GM06990 (cell line): ENCODE measurements around the gene SOCS3.

Source experiments
- DNase-seq: peaks from one replicate; pipeline ENCODE4 v3.0.0-alpha.2; 2011; ENCODE audit not compliant: insufficient read length; ENCODE audit errors: extremely low read depth
- H3K27me3 ChIP-seq: replicated peaks from 2 replicates; pipeline ENCODE4 v1.6.0; 2011; ENCODE audit warnings: low read length; ENCODE audit not compliant: control insufficient read depth, insufficient read depth
- H3K36me3 ChIP-seq: 2 replicates; pipeline ENCODE4 v1.5.1; 2011; ENCODE audit warnings: low read length; ENCODE audit not compliant: control insufficient read depth, insufficient read depth
- H3K4me3 ChIP-seq: replicated peaks from 2 replicates; pipeline ENCODE4 v1.5.1; 2011; ENCODE audit warnings: low read depth, mild to moderate bottlenecking, control low read depth, low read length
- TF ChIP-seq, protein P1 (sequence below): IDR thresholded peaks from 2 replicates; pipeline ENCODE4 v1.5.1; 2011; ENCODE audit warnings: low read length, control low read depth, mild to moderate bottlenecking, inconsistent platforms; ENCODE audit not compliant: insufficient read depth, poor library complexity, severe bottlenecking

Gene SOCS3

DNA sequence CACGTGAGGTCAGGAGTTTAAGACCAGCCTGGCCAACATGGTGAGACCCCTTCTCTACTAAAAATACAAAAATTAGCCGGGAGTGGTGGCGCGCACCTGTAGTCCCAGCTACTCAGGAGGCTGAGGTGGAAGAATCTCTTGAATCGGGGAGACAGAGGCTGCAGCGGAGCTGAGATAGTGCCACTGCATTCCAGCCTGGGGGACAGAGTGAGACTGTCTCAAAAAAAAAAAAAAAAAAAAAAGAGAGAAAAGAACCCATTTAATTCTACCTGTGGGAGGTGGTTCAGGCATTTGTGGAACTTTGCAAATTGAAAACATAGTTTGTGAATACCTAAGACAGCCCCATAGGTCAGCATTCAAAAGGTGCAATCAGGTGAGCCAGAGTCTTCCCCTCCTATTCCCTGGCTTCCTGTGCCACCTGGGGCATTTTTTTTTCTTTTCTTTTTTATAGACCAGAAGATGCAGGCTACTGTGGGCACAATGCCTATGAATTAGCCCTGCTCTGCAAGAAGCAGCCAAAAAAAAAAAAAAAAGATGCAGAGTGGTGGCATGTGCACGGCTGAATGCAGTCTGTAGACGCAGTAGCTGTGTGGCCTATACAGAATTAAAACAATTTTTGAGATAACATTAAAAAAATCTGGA, 9.1 kb upstream of the SOCS3 start:
- no peak for DNase-seq
- Histone ChIP-seq H3K36me3 (no peaks in the 10 kb centered on the region), H3K4me3 (no peak overlapping the region), H3K27me3 (no peaks in the 10 kb centered on the region)
- TF ChIP-seq, protein P1, sequence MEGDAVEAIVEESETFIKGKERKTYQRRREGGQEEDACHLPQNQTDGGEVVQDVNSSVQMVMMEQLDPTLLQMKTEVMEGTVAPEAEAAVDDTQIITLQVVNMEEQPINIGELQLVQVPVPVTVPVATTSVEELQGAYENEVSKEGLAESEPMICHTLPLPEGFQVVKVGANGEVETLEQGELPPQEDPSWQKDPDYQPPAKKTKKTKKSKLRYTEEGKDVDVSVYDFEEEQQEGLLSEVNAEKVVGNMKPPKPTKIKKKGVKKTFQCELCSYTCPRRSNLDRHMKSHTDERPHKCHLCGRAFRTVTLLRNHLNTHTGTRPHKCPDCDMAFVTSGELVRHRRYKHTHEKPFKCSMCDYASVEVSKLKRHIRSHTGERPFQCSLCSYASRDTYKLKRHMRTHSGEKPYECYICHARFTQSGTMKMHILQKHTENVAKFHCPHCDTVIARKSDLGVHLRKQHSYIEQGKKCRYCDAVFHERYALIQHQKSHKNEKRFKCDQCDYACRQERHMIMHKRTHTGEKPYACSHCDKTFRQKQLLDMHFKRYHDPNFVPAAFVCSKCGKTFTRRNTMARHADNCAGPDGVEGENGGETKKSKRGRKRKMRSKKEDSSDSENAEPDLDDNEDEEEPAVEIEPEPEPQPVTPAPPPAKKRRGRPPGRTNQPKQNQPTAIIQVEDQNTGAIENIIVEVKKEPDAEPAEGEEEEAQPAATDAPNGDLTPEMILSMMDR: no peak

DNA sequence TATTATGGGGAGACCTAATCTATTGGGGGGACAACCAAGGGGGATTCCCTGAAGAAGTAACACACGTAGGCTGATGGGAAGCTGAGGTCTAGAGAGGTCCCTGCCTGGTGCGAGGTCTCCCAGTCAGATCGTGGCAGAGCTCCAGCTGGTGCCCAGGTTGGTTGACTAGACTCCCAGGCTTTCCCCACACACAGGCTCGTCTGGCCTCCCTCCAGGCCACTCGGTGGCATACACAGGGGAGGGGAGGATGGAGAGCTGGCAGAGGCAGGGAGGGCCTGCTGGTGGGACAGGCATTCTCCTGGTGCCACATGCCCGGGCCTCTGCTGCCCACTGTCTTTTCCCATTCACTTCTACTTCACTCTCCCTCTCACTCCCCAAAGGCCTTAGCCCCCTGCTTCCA, 8.5 kb upstream of the SOCS3 start:
- TF ChIP-seq, protein P1: no peak
- Histone ChIP-seq H3K27me3 (no peaks in the 10 kb centered on the region), H3K4me3 (no peak overlapping the region), H3K36me3 (no peaks in the 10 kb centered on the region)
- DNase-seq: no peak

DNA sequence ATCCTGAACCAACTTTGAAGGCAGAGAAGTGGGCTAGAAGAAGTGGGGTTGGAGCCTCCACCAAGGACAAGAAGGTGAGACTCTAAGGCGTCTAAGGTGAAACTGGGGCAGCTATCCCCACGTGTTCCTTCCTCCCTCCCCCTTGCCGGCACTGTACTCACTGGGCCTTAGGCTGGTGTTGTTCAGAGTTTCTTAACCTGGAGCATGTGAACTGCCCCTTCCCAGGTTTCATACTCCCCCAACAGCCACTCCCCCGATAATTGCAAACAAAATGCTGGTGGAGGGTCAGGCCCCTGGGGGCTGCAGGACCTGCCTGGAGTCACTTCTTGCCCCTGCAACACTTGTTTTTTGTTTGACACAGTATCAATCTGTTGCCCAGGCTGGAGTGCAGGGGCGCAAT, 7.3 kb upstream of the SOCS3 start:
- Histone ChIP-seq H3K4me3 (no peak overlapping the region), H3K27me3 (no peaks in the 10 kb centered on the region), H3K36me3 (no peaks in the 10 kb centered on the region)
- DNase-seq: no peak
- TF ChIP-seq, protein P1: no peak

DNA sequence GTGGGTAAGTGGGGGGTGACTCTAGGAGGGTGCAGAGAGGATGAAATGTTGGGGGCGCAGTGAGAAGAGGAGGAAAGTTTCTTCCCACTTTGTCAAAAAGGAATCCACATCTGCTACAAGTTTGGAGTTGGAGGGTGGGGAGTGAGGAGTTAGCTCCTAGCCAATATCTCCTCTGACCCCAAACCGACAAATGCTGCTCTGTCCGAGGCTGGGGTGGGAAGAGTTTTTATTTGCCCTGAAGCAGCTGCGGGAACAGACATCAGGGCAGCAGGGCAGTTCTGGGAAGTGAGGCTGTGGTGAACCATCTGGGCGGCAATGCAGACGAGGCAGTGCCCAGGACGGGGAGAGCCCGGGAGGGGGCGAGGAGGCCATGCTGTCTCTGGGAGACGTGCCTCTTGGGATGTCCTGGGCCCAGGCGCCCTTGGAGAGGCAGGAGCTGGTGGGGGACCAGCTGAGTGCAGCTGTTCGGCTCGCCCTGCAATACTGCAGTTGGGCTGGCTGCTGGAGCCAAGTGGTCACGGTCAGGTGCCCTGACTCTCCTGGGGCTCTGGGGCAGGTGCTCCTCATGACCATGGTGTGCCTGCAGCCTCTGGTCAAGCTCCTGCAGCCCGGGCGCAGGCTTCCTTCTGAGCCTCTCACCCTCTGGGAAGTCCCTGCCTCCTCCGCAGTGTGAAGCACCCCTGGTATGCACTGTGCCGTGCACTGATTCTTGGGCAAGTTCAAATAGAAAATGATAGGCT, 6.4 kb upstream of the SOCS3 start:
- TF ChIP-seq, protein P1: no peak
- H3K36me3 ChIP-seq: no peaks in the 10 kb centered on the region
- H3K4me3 ChIP-seq: no peak overlapping the region
- H3K27me3 ChIP-seq: no peaks in the 10 kb centered on the region
- no peak for DNase-seq

DNA sequence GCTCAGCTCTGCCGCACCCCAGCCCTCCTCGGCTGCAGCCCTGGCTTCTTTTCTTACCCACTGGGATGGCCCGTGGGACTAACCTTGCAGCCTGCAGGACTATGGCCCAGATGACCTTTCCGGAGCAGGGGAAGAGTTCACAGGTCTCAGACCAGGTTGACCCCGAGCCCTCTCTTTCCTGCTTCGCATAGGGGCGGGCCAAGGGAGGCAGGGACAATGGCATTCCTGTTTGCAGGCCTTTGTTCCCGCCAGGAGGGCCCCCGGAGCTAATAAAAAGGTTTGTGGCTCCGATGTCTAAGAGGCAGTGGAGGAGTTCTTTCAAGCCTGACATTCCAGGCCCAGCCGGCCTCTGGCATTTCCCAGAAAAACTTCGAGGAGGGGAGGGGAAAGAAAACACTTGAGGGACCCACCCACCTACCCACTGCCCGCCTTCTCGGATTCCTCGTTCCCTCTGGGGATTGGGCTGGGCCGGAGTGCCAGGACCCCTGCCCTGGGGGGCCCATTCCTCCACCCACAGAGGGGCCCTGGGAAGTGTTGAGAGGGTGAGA, 5.8 kb upstream of the SOCS3 start:
- TF ChIP-seq, protein P1: no peak
- no peaks in the 10 kb centered on the region for H3K27me3 ChIP-seq
- H3K36me3 ChIP-seq: no peaks in the 10 kb centered on the region
- H3K4me3 ChIP-seq: no peak overlapping the region
- no peak for DNase-seq
